ENCODE results near the gene GNB1. TPM values are rescaled to one million over a fixed set of nuclear protein-coding genes. Genes with fewer than 3 reads are reported as not detected.

Gene GNB1
- total RNA-seq, 4 donors from 2014 or later: 112 to 266 (median 236) TPM

DNA sequence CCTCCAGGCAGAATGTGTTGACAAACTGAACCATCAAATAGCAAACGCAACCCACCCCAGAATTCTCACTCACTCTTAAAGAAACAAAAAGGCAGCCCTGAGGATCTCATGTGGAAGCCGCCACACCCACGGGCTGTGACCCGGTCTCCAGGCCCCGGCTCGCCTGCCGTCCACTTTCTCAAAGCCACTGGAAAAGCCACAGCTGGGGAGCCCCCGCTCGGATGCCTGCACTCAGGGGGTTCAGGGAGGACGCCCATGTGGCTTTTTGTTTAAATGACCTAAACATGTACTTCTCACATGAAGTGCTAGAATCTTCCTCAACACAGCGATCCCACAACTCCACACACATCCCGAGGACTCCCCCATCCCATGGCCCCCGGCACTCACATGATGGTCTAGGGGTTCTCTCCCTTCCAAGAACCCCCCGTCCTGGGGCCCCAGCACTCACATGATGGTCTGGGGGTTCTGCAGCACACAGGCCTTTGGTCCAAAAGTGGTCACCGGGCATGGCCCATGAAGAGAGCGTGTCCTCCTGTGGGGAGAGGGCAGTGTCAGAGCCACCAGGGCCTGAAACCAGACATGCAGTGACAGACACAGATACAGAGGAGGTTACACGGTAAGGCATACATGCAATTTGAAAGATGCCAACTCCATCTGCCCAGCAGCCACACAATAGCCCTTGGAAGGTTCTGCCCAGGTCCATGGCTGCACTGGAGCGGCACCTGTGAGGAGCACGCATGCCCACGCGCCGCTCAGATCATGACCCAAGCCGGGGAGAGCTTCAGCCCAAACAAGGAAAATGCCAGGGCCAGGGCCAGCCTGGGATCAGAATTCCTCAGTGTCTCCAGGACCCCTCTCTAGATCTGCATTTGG lies 129.1 kb downstream of the GNB1 start:
- H3K4me3 ChIP-seq: no peak overlapping the region
- H3K27ac ChIP-seq: no peak overlapping the region
- TF ChIP-seq, protein P1, sequence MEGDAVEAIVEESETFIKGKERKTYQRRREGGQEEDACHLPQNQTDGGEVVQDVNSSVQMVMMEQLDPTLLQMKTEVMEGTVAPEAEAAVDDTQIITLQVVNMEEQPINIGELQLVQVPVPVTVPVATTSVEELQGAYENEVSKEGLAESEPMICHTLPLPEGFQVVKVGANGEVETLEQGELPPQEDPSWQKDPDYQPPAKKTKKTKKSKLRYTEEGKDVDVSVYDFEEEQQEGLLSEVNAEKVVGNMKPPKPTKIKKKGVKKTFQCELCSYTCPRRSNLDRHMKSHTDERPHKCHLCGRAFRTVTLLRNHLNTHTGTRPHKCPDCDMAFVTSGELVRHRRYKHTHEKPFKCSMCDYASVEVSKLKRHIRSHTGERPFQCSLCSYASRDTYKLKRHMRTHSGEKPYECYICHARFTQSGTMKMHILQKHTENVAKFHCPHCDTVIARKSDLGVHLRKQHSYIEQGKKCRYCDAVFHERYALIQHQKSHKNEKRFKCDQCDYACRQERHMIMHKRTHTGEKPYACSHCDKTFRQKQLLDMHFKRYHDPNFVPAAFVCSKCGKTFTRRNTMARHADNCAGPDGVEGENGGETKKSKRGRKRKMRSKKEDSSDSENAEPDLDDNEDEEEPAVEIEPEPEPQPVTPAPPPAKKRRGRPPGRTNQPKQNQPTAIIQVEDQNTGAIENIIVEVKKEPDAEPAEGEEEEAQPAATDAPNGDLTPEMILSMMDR (IDR thresholded peaks at IDR 0.05): no peak
- TF ChIP-seq POLR2A (IDR thresholded peaks at IDR 0.05): no peak
- H3K27me3 ChIP-seq: no peaks in the 10 kb centered on the region
- peak in 2 of 3 donors; percentile 12 to 41 for DNase-seq
- no peaks in the 10 kb centered on the region for H3K9me3 ChIP-seq
- peaks cover 0 to 26% (median 6%) of the 10 kb centered on the region in 4 donors for H3K4me1 ChIP-seq
- H3K36me3 ChIP-seq: peaks cover 0 to 75% (median 0%) of the 10 kb centered on the region in 3 donors

GRCh38 chr1:1760715-1761114 lies 130.2 kb downstream of the GNB1 start:
- H3K4me3 ChIP-seq: no peak overlapping the region
- peaks cover 0 to 85% (median 0%) of the 10 kb centered on the region in 3 donors for H3K36me3 ChIP-seq
- TF ChIP-seq, protein P1 (IDR thresholded peaks at IDR 0.05): no peak
- TF ChIP-seq POLR2A (IDR thresholded peaks at IDR 0.05): no peak
- no peak overlapping the region for H3K27ac ChIP-seq
- H3K4me1 ChIP-seq: peaks cover 0 to 26% (median 6%) of the 10 kb centered on the region in 4 donors
- H3K27me3 ChIP-seq: no peaks in the 10 kb centered on the region
- DNase-seq: no peak
- H3K9me3 ChIP-seq: no peaks in the 10 kb centered on the region

DNA sequence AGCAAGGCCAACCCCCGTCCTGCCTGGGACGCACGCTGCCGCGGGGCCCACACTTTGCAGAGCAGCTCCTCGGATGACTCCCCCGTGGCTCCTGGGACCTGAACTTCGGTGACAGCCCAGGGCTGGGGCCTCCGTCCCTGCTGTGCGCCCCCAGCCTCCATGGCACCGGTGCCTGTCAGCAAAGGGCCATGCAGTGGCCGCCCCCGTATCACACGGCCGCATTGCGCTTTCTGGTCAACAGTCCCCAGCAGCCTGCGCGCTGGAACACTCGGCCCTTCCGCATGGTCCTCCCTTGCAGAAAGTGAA lies 130.6 kb downstream of the GNB1 start:
- TF ChIP-seq, protein P1 (IDR thresholded peaks at IDR 0.05): no peak
- TF ChIP-seq POLR2A (IDR thresholded peaks at IDR 0.05): no peak
- no peaks in the 10 kb centered on the region for H3K9me3 ChIP-seq
- H3K27ac ChIP-seq: peak overlapping the region in 2 of 4 donors; percentile 84 to 91
- no peaks in the 10 kb centered on the region for H3K27me3 ChIP-seq
- H3K4me3 ChIP-seq: no peak overlapping the region
- H3K36me3 ChIP-seq: peaks cover 0 to 89% (median 0%) of the 10 kb centered on the region in 3 donors
- H3K4me1 ChIP-seq: peaks cover 0 to 26% (median 6%) of the 10 kb centered on the region in 4 donors
- DNase-seq: no peak

- peak in 1 of 3 donors; percentile 77 for DNase-seq
- H3K9me3 ChIP-seq: no peaks in the 10 kb centered on the region
Measured at GRCh38 chr1:1759456-1760344, 131.2 kb downstream of the GNB1 start.

More at GRCh38 chr1:1759456-1760344, 131.2 kb downstream of the GNB1 start:
- H3K4me3 ChIP-seq: peak overlapping the region in 2 of 4 donors; percentile 1 to 21
- peaks cover 0 to 26% (median 6%) of the 10 kb centered on the region in 4 donors for H3K4me1 ChIP-seq
- H3K27me3 ChIP-seq: no peaks in the 10 kb centered on the region
- TF ChIP-seq, protein P1 (IDR thresholded peaks at IDR 0.05): no peak
- no peak for TF ChIP-seq POLR2A (IDR thresholded peaks at IDR 0.05)
- peak overlapping the region in 3 of 4 donors; percentile 61 to 91 (median 84) for H3K27ac ChIP-seq
- H3K36me3 ChIP-seq: peaks cover 0 to 90% (median 0%) of the 10 kb centered on the region in 3 donors
